ENCODE measurements around the gene KCNQ1.

KCNQ1 gene

GRCh38 chr11:2663915-2664314 lies 219.1 kb downstream of the KCNQ1 start:
- H3K4me3 ChIP-seq (ENCODE audit: low read depth, low read length): no peak overlapping the region
- TF ChIP-seq, protein P1, sequence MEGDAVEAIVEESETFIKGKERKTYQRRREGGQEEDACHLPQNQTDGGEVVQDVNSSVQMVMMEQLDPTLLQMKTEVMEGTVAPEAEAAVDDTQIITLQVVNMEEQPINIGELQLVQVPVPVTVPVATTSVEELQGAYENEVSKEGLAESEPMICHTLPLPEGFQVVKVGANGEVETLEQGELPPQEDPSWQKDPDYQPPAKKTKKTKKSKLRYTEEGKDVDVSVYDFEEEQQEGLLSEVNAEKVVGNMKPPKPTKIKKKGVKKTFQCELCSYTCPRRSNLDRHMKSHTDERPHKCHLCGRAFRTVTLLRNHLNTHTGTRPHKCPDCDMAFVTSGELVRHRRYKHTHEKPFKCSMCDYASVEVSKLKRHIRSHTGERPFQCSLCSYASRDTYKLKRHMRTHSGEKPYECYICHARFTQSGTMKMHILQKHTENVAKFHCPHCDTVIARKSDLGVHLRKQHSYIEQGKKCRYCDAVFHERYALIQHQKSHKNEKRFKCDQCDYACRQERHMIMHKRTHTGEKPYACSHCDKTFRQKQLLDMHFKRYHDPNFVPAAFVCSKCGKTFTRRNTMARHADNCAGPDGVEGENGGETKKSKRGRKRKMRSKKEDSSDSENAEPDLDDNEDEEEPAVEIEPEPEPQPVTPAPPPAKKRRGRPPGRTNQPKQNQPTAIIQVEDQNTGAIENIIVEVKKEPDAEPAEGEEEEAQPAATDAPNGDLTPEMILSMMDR (IDR thresholded peaks at IDR 0.05; ENCODE audit: insufficient read depth, low read depth, low read length, missing control alignments): no peak
- DNase-seq (ENCODE audit: low read depth): no peak

GRCh38 chr11:2664376-2664775 lies 219.6 kb downstream of the KCNQ1 start:
- TF ChIP-seq, protein P1 (IDR thresholded peaks at IDR 0.05; ENCODE audit: insufficient read depth, low read depth, low read length, missing control alignments): no peak
- no peak overlapping the region for H3K4me3 ChIP-seq (ENCODE audit: low read depth, low read length)
- no peak for DNase-seq (ENCODE audit: low read depth)

GRCh38 chr11:2664791-2665525 lies 220.2 kb downstream of the KCNQ1 start:
- H3K4me3 ChIP-seq (ENCODE audit: low read depth, low read length): no peak overlapping the region
- TF ChIP-seq, protein P1 (IDR thresholded peaks at IDR 0.05; ENCODE audit: insufficient read depth, low read depth, low read length, missing control alignments): no peak
- DNase-seq (ENCODE audit: low read depth): no peak

GRCh38 chr11:2665526-2666400 lies 221.0 kb downstream of the KCNQ1 start:
- no peak for DNase-seq (ENCODE audit: low read depth)
- H3K4me3 ChIP-seq (ENCODE audit: low read depth, low read length): no peak overlapping the region

DNA sequence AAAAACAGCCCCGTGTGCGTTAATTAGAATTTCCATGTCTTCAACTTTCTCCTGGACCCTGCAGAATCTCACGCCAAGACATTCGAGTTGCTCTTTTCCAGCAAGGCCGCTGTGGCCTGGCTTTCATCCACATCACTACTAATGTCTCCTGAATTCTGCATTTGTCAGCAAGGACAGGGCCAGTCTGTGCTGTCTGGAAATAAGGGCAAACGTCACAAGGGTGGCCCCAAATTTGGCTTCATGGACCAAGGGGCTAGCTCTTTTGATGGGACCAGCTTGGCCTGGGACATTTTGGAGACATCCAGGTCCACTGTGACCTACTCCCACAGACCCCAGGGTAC lies 221.6 kb downstream of the KCNQ1 start:
- H3K4me3 ChIP-seq (ENCODE audit: low read depth, low read length): no peak overlapping the region
- no peak for DNase-seq (ENCODE audit: low read depth)
- TF ChIP-seq, protein P1 (IDR thresholded peaks at IDR 0.05; ENCODE audit: insufficient read depth, low read depth, low read length, missing control alignments): no peak

More at GRCh38 chr11:2665526-2666400, 221.0 kb downstream of the KCNQ1 start:
- TF ChIP-seq, protein P1 (IDR thresholded peaks at IDR 0.05; ENCODE audit: insufficient read depth, low read depth, low read length, missing control alignments): no peak

- no peak for DNase-seq (ENCODE audit: low read depth)
- H3K4me3 ChIP-seq (ENCODE audit: low read depth, low read length): no peak overlapping the region
- TF ChIP-seq, protein P1 (IDR thresholded peaks at IDR 0.05; ENCODE audit: insufficient read depth, low read depth, low read length, missing control alignments): no peak
These were observed 222.2 kb downstream of the KCNQ1 start for GRCh38 chr11:2666828-2667570.
